MM.1S (cell line): ENCODE measurements around the gene DUSP1.

ENCODE experiments used
- DNase-seq: peaks from one replicate; pipeline ENCODE4 v3.0.0-alpha.2; 2015
- H2AFZ ChIP-seq: fragments of 300-600 bp; sonication (generic); 2 replicates; pipeline ENCODE4 v1.6.0; 2016; ENCODE audit warnings: antibody characterized with exemption, low read length
- H3F3A ChIP-seq: fragments of 300-600 bp; sonication (generic); 2 replicates; pipeline ENCODE4 v1.6.1; 2016; ENCODE audit warnings: mild to moderate bottlenecking, antibody characterized with exemption, low read length, moderate library complexity, mixed read lengths; ENCODE audit not compliant: insufficient read depth
- H3K27ac ChIP-seq: fragments of 300-600 bp; sonication (generic); 2 replicates; pipeline ENCODE4 v1.5.1; 2016; ENCODE audit warnings: mild to moderate bottlenecking, low read length
- H3K27me3 ChIP-seq: fragments of 300-600 bp; sonication (generic); replicated peaks from 2 replicates; pipeline ENCODE4 v1.6.0; 2016; ENCODE audit warnings: low read length; ENCODE audit not compliant: insufficient read depth
- H3K36me3 ChIP-seq: fragments of 300-600 bp; sonication (generic); replicated peaks from 2 replicates; pipeline ENCODE4 v1.6.1; 2016; ENCODE audit warnings: mild to moderate bottlenecking, low read length, mixed read lengths; ENCODE audit not compliant: insufficient read depth
- H3K4me1 ChIP-seq: fragments of 300-600 bp; sonication (generic); 2 replicates; pipeline ENCODE4 v1.6.1; 2016; ENCODE audit warnings: low read length, mixed read lengths
- H3K4me2 ChIP-seq: fragments of 300-600 bp; sonication (generic); 2 replicates; pipeline ENCODE4 v1.6.0; 2016; ENCODE audit warnings: low read depth, low read length
- H3K4me3 ChIP-seq: fragments of 300-600 bp; sonication (generic); 2 replicates; pipeline ENCODE4 v1.5.1; 2016; ENCODE audit warnings: low read length, mixed read lengths
- H3K79me2 ChIP-seq: fragments of 300-600 bp; sonication (generic); 2 replicates; pipeline ENCODE4 v1.6.1; 2016; ENCODE audit warnings: mixed run types, low read length, mixed read lengths
- H3K9ac ChIP-seq: fragments of 300-600 bp; sonication (generic); 2 replicates; pipeline ENCODE4 v1.6.1; 2016; ENCODE audit warnings: low read length, mixed read lengths
- H3K9me2 ChIP-seq: fragments of 300-600 bp; sonication (generic); replicated peaks from 2 replicates; pipeline ENCODE4 v1.6.1; 2016; ENCODE audit warnings: mild to moderate bottlenecking, low read length, mixed read lengths; ENCODE audit not compliant: insufficient read depth
- H3K9me3 ChIP-seq: fragments of 300-600 bp; sonication (generic); replicated peaks from 2 replicates; pipeline ENCODE4 v1.6.1; 2016; ENCODE audit warnings: mild to moderate bottlenecking, low read length, mixed read lengths; ENCODE audit not compliant: insufficient read depth
- H4K20me1 ChIP-seq: fragments of 300-600 bp; sonication (generic); 2 replicates; pipeline ENCODE4 v1.6.1; 2016; ENCODE audit warnings: mild to moderate bottlenecking, low read length, moderate library complexity, mixed read lengths; ENCODE audit not compliant: insufficient read depth
- EZH2 ChIP-seq: fragments of 300-600 bp; sonication (generic); optimal IDR thresholded peaks from 2 replicates; pipeline ENCODE3; 2017; ENCODE audit warnings: low read depth, mild to moderate bottlenecking, antibody characterized with exemption, low read length, mixed read lengths
- EZH2phosphoT487 ChIP-seq: fragments of 300-600 bp; sonication (generic); IDR thresholded peaks from 2 replicates; pipeline ENCODE4 v1.6.1; 2018; ENCODE audit warnings: antibody characterized with exemption, low read length
- TF ChIP-seq, protein P1 (sequence below): fragments of 300-600 bp; sonication (generic); IDR thresholded peaks from 2 replicates; pipeline ENCODE4 v1.5.1; 2016; ENCODE audit warnings: antibody characterized with exemption, low read length, mixed read lengths

The DUSP1 gene

DNA sequence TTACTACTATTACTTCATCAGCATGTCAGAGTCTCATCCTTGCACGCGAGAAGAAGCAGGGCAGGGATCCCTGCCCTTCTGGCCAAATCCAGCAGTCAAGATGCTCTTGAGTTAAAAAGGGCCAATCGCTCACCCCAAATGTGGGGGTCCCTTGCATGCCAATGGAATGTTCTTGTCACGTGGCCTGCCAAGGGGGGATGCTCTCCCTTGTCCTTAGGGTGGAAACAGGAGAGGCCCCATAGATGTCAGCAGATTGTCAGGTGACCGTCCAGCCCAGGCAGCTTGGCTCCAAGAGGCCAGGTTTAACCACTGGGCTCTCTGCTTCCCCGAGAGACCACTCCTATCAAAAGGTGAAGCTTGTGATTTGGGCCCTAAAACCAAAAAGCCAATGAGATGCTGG, 25.3 kb upstream of the DUSP1 start:
- H3K27ac ChIP-seq: no peak overlapping the region
- H3K9ac ChIP-seq: no peak overlapping the region
- H3K27me3 ChIP-seq: no peaks in the 10 kb centered on the region
- H3K9me3 ChIP-seq: no peaks in the 10 kb centered on the region
- H3F3A ChIP-seq: no peaks in the 10 kb centered on the region
- H4K20me1 ChIP-seq: no peaks in the 10 kb centered on the region
- TF ChIP-seq EZH2phosphoT487: no peak
- no peak for TF ChIP-seq EZH2
- TF ChIP-seq, protein P1, sequence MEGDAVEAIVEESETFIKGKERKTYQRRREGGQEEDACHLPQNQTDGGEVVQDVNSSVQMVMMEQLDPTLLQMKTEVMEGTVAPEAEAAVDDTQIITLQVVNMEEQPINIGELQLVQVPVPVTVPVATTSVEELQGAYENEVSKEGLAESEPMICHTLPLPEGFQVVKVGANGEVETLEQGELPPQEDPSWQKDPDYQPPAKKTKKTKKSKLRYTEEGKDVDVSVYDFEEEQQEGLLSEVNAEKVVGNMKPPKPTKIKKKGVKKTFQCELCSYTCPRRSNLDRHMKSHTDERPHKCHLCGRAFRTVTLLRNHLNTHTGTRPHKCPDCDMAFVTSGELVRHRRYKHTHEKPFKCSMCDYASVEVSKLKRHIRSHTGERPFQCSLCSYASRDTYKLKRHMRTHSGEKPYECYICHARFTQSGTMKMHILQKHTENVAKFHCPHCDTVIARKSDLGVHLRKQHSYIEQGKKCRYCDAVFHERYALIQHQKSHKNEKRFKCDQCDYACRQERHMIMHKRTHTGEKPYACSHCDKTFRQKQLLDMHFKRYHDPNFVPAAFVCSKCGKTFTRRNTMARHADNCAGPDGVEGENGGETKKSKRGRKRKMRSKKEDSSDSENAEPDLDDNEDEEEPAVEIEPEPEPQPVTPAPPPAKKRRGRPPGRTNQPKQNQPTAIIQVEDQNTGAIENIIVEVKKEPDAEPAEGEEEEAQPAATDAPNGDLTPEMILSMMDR: no peak
- no peaks in the 10 kb centered on the region for H3K79me2 ChIP-seq
- no peak overlapping the region for H3K4me3 ChIP-seq
- no peak for DNase-seq
- H3K36me3 ChIP-seq: no peaks in the 10 kb centered on the region
- H3K4me2 ChIP-seq: no peak overlapping the region
- H2AFZ ChIP-seq: no peak overlapping the region
- no peaks in the 10 kb centered on the region for H3K9me2 ChIP-seq
- 0 out of 2 replicates have a peak, but pooled peaks cover 4% of the 10 kb centered on the region for H3K4me1 ChIP-seq

DNA sequence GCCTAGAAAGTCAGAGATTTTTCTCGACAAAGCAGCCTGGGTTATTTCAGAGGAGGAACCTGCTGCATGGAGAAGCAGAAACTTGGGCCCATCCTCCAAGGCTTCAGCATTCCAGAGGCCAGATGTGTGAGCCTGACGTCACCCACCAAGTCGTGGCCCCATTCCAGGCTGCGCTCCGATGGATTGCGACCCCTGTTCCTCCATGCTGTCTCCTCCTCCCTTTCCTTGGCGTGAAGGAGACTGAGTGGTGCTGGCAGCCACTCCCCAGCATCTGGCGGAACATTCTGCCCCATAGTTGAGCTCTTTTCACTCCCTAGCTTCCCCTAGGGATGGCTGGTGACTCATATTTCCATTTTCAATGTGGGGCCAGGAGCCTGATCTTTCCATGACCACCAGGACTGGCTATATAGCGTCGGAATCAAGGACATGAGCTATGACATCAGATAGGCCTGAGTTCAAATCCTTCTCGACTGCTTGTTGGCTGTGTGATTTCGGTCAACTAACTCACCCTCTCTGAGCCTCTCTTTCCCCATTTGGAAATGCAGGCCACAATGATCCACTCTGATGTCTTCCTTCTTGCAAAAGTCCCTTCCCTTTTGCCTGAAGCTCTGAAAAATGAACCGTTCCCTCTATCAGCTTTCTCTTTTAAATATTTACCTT, 24.5 kb upstream of the DUSP1 start:
- TF ChIP-seq EZH2: no peak
- TF ChIP-seq, protein P1: no peak
- no peak for TF ChIP-seq EZH2phosphoT487
- H3K4me2 ChIP-seq: no peak overlapping the region
- no peaks in the 10 kb centered on the region for H3K36me3 ChIP-seq
- 0 out of 2 replicates have a peak, but pooled peaks cover 4% of the 10 kb centered on the region for H3K4me1 ChIP-seq
- no peaks in the 10 kb centered on the region for H4K20me1 ChIP-seq
- DNase-seq: no peak
- no peak overlapping the region for H2AFZ ChIP-seq
- no peak overlapping the region for H3K4me3 ChIP-seq
- no peaks in the 10 kb centered on the region for H3K9me2 ChIP-seq
- H3K9me3 ChIP-seq: no peaks in the 10 kb centered on the region
- no peaks in the 10 kb centered on the region for H3K27me3 ChIP-seq
- no peaks in the 10 kb centered on the region for H3K79me2 ChIP-seq
- H3K9ac ChIP-seq: no peak overlapping the region
- no peaks in the 10 kb centered on the region for H3F3A ChIP-seq
- H3K27ac ChIP-seq: no peak overlapping the region

DNA sequence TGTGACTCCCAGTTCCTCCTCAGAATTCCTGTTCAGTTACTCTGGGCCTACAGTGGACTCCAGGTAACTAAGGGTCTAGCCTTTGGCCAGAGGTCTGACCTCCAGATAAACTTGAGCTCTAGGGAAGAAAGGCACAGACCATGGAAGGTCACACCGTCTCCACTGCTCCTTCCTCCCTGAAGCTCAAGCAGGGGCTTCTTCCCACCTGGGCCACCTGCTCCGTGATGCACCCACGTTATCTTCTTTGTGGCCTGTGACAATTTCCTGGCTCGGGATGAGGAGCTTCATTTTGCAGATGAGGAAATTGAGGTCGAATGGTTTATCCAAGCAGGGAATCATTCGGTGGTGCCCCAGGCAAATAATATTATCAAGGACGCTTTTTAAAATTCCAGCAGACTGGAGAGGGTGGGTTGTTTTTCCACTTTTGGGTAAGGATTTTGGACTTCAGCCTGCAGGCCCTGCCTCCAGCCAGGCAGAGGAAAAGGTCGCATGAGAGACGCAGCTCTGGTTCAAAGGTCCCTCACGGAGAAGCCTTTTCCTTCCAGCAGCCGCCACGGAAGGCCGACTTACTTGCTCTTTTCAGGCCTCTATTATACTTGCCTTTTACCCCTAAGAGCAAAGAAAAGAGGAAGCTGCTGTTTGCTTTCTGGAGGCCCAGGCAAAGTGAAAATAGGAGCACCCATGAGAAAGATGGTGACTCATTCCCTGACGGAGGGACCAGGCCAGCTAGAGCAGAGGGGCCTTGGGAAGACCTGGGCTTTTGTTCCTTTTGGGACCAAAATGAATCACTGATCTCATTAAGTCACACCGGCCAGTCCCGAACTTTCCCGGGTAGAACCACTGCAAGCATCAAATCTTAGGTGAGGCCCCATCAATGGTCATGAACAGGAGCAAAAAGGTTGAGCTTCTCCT, 22.8 kb upstream of the DUSP1 start:
- no peak for DNase-seq
- Histone ChIP-seq H3K9me3 (no peaks in the 10 kb centered on the region), H2AFZ (no peak overlapping the region), H4K20me1 (no peaks in the 10 kb centered on the region), H3K27me3 (no peaks in the 10 kb centered on the region), H3K27ac (no peak overlapping the region), H3K4me3 (no peak overlapping the region), H3K9ac (no peak overlapping the region), H3F3A (no peaks in the 10 kb centered on the region), H3K4me1 (0 out of 2 replicates have a peak, but pooled peaks cover 4% of the 10 kb centered on the region), H3K36me3 (no peaks in the 10 kb centered on the region), H3K79me2 (no peaks in the 10 kb centered on the region), H3K9me2 (no peaks in the 10 kb centered on the region), H3K4me2 (no peak overlapping the region)
- no peak for TF ChIP-seq EZH2
- TF ChIP-seq, protein P1: no peak
- no peak for TF ChIP-seq EZH2phosphoT487
